Testis (tissue), 3 donors: Measurements from ENCODE around the gene LIN52. TPM values are rescaled to one million over a fixed set of nuclear protein-coding genes. Genes with fewer than 3 reads are reported as not detected.
A peak's percentile ranks its signal among the peaks of the same experiment; 100 is the strongest.

ENCODE experiments used
- DNase-seq: peaks from one replicate; pipeline ENCODE4 v3.0.0-alpha.2; 2019
- H3K27ac ChIP-seq, 2 donors: fragments of 200-600 bp; sonication (generic); one replicate each; pipeline ENCODE4 v1.5.1; 2019
- H3K27me3 ChIP-seq: fragments of 200-600 bp; sonication (generic); one replicate; pipeline ENCODE4 v1.5.1; 2019
- H3K36me3 ChIP-seq: fragments of 200-600 bp; sonication (generic); one replicate; pipeline ENCODE4 v1.5.1; 2017; ENCODE audit warnings: low read depth; ENCODE audit errors: missing control alignments
- H3K4me1 ChIP-seq: fragments of 200-600 bp; sonication (generic); one replicate; pipeline ENCODE4 v1.5.1; 2019
- H3K4me3 ChIP-seq, 2 donors: fragments of 200-600 bp; sonication (generic); one replicate each; pipeline ENCODE4 v1.5.1; 2017 to 2019
- H3K9me3 ChIP-seq: fragments of 200-600 bp; sonication (generic); one replicate; pipeline ENCODE4 v1.5.1; 2017
- CTCF ChIP-seq, 3 experiments: fragments of 450-650 bp in 2 of 3; fragments of 200-600 bp in 1 of 3; sonication (generic) in 1 of 3; IDR thresholded peaks; one replicate each; pipeline ENCODE4 v1.5.1; 2016 to 2019; ENCODE audit warnings: antibody characterized with exemption in 3 of 3, mild to moderate bottlenecking in 2 of 3, moderate library complexity in 1 of 3
- POLR2A ChIP-seq: fragments of 450-650 bp; IDR thresholded peaks from one replicate; pipeline ENCODE4 v1.6.1; 2017; ENCODE audit warnings: antibody characterized with exemption, mild to moderate bottlenecking, moderate library complexity
- WGBS, 2 donors: methylation state at CpG; one replicate each; pipeline ENCODE4 v1.1.5; 2018; 5-methylcytosine and 5-hydroxymethylcytosine counted together
- intact Hi-C: fragments of 100-400 bp; cut with DNase I; formaldehyde crosslinking; loops from one replicate; pipeline ENCODE4 v1.15.1; 2023; ENCODE audit warnings: low total_unique reads
- polyA plus RNA-seq: library from polyadenylated mRNA; stranded (reverse); fragments of 350-450 nt; fragmentation: Illumina TruSeq; extraction: RNeasy Lipid Tissue Mini Kit (QIAGEN cat#74804); gene quantifications from one replicate; pipeline ENCODE4 v1.2.3, GENCODE V29; 2014; ENCODE audit warnings: low read depth, low replicate concordance; ENCODE audit not compliant: insufficient read depth
- total RNA-seq, 2 donors: library from RNA; depleted of rRNA; stranded (reverse); fragments of >200 nt; gene quantifications; one replicate each; pipeline ENCODE4 v1.2.3, GENCODE V29; 2016

LIN52 gene
- total and polyA plus RNA-seq, 3 donors from 2014 or later: 13.8 to 21.7 (median 18.9) TPM

GRCh38 chr14:74213907-74214803, 129.4 kb downstream of the LIN52 start:
- Histone ChIP-seq H3K27me3 (no peaks in the 10 kb centered on the region), H3K4me3 (no peak overlapping the region), H3K9me3 (no peaks in the 10 kb centered on the region), H3K4me1 (peaks cover 4% of the 10 kb centered on the region), H3K27ac (no peak overlapping the region), H3K36me3 (no peaks in the 10 kb centered on the region)
- no peak for DNase-seq
- WGBS, 2 donors: 78 to 80% methylated on average over 20 to 21 of the region's 21 CpGs
- TF ChIP-seq POLR2A (no peak), CTCF (IDR thresholded peaks at IDR 0.05) (no peak)
- intact Hi-C loops: no loop called here

- Histone ChIP-seq H3K27ac (no peak overlapping the region), H3K4me1 (peaks cover 4% of the 10 kb centered on the region), H3K4me3 (no peak overlapping the region), H3K9me3 (no peaks in the 10 kb centered on the region), H3K27me3 (no peaks in the 10 kb centered on the region), H3K36me3 (no peaks in the 10 kb centered on the region)
- TF ChIP-seq CTCF (IDR thresholded peaks at IDR 0.05) (no peak), POLR2A (no peak)
- 92 to 95% methylated on average over 11 of the region's 11 CpGs for WGBS, 2 donors
- intact Hi-C loops: no loop called here
- DNase-seq: no peak
Measured at GRCh38 chr14:74216671-74217070, 131.9 kb downstream of the LIN52 start.

- intact Hi-C loops: no loop called here
- Histone ChIP-seq H3K9me3 (no peaks in the 10 kb centered on the region), H3K36me3 (no peaks in the 10 kb centered on the region), H3K27ac (no peak overlapping the region), H3K4me3 (peak overlapping the region in 1 of 2 donors; percentile 46), H3K4me1 (peaks cover 4% of the 10 kb centered on the region), H3K27me3 (no peaks in the 10 kb centered on the region)
- WGBS, 2 donors: 9 to 57% methylated on average over 3 to 34 of the region's 40 CpGs
- peak; percentile 76 for DNase-seq
- TF ChIP-seq CTCF (IDR thresholded peaks at IDR 0.05) (peak; percentile 43 to 92 (median 72)), POLR2A (no peak)
Measured at GRCh38 chr14:74217672-74218448, 133.1 kb downstream of the LIN52 start.

GRCh38 chr14:74218462-74218861, 133.7 kb downstream of the LIN52 start:
- no peak for DNase-seq
- Histone ChIP-seq H3K4me3 (no peak overlapping the region), H3K9me3 (no peaks in the 10 kb centered on the region), H3K27me3 (no peaks in the 10 kb centered on the region), H3K36me3 (no peaks in the 10 kb centered on the region), H3K27ac (no peak overlapping the region), H3K4me1 (peaks cover 4% of the 10 kb centered on the region)
- TF ChIP-seq POLR2A (no peak), CTCF (IDR thresholded peaks at IDR 0.05) (no peak)
- intact Hi-C loops: no loop called here
- WGBS, 2 donors: 49 to 51% methylated on average over 4 of the region's 4 CpGs
